Activated CD8-positive, alpha-beta memory T cell treated with anti-CD3 and anti-CD28 coated beads for 48 hours (primary cell): ENCODE measurements around the gene OSTC.

Experiments
- DNase-seq, 3 experiments: peaks; one replicate each; pipeline ENCODE4 v3.0.0-alpha.2; 2020; ENCODE audit warnings: low read depth in 2 of 3, low spot score in 2 of 3

Gene OSTC

DNA sequence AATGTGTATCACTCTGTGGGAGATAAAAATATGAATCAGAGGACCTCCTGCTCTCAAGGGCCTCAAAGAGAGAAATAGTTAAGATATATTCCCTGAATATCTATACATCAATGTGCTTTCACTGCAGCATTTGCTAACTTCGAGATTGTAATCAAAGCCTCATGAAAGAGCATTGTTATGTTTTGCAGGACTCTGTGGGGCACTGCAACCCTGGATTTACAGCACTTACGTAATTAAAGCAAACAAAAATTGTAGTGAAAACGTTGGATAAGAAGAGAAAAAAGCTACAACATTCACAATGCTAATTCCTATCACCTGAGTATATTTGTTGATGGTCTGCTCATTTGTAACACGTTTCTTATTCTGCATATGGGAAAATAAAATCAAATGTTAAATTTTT lies 64.5 kb downstream of the OSTC start:
- DNase-seq: no peak

DNA sequence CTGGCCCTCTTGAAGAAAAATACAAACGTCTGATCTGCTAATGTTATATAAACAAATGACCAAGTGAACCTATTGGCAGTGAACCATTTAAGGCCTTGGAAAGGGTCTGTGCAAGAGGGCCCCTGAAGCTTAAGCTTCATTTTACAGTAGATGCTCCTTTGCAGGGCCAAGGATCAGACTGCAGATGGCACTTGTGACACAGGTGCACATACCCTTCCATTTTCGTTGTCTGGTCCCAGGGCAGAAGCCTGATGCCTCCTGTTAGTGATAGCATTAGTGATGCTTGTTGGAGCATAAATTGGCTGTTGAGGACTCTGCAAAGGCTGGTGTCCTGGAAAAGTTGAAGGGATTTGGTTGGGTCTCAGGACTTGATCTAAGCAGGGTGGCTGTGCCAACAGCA lies 65.9 kb downstream of the OSTC start:
- DNase-seq: no peak

DNA sequence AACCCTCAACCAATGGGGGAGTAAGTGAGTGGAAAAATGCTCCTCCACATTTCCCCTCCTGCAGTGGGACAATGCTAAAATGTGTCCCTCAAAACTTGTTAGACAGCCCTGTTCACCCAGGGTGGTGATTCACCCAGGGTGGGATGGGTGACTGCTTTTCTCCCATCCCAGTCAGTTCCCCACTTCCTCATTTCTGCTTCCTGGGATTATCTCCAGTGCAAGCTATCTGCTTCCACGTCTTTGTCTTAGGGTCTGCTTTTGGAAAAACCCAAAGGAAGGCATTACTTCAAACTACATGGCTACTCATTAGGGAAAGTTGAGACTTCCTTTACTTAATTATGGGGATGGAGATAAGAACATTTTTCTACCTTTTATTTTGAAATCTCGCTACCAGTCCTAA lies 67.0 kb downstream of the OSTC start:
- no peak for DNase-seq
